Measurements from ENCODE around the gene MYO1H.
"Not testable (repeated sequence)": the region's sequence is repeated elsewhere in the genome, so short reads cannot be mapped to it uniquely, and the experiment has no call there.

Gene MYO1H

GRCh38 chr12:109343677-109344076, 4.0 kb upstream of the MYO1H start:
- no peak for DNase-seq

GRCh38 chr12:109345428-109345827, 2.3 kb upstream of the MYO1H start:
- no peak for DNase-seq

GRCh38 chr12:109346920-109347319, 780 bp upstream of the MYO1H start:
- DNase-seq: peak; percentile 1 to 10

GRCh38 chr12:109352184-109352583, 4.5 kb downstream of the MYO1H start:
- no peak for DNase-seq

- no peak for DNase-seq
Observed at GRCh38 chr12:109356577-109356976, 8.9 kb downstream of the MYO1H start.

GRCh38 chr12:109357032-109357431, 9.3 kb downstream of the MYO1H start:
- DNase-seq: no peak

GRCh38 chr12:109358154-109358869, 10.6 kb downstream of the MYO1H start:
- peak in 1 of 2 donors; percentile 2 for DNase-seq

GRCh38 chr12:109359131-109359690, 11.5 kb downstream of the MYO1H start:
- no peak for DNase-seq

- no peak for DNase-seq
Observed at GRCh38 chr12:109369831-109370230, 22.1 kb downstream of the MYO1H start.

GRCh38 chr12:109377139-109377685, 29.5 kb downstream of the MYO1H start:
- no peak for DNase-seq

GRCh38 chr12:109378569-109378968, 30.9 kb downstream of the MYO1H start:
- DNase-seq: no peak

GRCh38 chr12:109382031-109382430, 34.3 kb downstream of the MYO1H start:
- no peak for DNase-seq

- no peak for DNase-seq
Observed at GRCh38 chr12:109383240-109383639, 35.5 kb downstream of the MYO1H start.

- DNase-seq: no peak
Observed at GRCh38 chr12:109385339-109386058, 37.8 kb downstream of the MYO1H start.

- DNase-seq: no peak
Observed at GRCh38 chr12:109386059-109386433, 38.3 kb downstream of the MYO1H start.

GRCh38 chr12:109387425-109388166, 39.9 kb downstream of the MYO1H start:
- no peak for DNase-seq

- DNase-seq: no peak
Observed at GRCh38 chr12:109388167-109388563, 40.5 kb downstream of the MYO1H start.

GRCh38 chr12:109389146-109389545, 41.4 kb downstream of the MYO1H start:
- DNase-seq: no peak

GRCh38 chr12:109393437-109394345, 46.0 kb downstream of the MYO1H start:
- peak; percentile 10 to 36 for DNase-seq

- no peak for DNase-seq
Observed at GRCh38 chr12:109394891-109395290, 47.2 kb downstream of the MYO1H start.

GRCh38 chr12:109404841-109405240, 57.1 kb downstream of the MYO1H start:
- DNase-seq: not testable (repeated sequence)

- DNase-seq: not testable (repeated sequence)
Observed at GRCh38 chr12:109406147-109406546, 58.4 kb downstream of the MYO1H start.
